ENCODE results near the gene IL20RA. TPM values are rescaled to one million over a fixed set of nuclear protein-coding genes. Genes with fewer than 3 reads are reported as not detected.

The IL20RA gene
- total and polyA plus RNA-seq, 2 donors (not counting 3 experiments of a cell fraction or from before 2014, with no cell fraction given) = not detected

DNA sequence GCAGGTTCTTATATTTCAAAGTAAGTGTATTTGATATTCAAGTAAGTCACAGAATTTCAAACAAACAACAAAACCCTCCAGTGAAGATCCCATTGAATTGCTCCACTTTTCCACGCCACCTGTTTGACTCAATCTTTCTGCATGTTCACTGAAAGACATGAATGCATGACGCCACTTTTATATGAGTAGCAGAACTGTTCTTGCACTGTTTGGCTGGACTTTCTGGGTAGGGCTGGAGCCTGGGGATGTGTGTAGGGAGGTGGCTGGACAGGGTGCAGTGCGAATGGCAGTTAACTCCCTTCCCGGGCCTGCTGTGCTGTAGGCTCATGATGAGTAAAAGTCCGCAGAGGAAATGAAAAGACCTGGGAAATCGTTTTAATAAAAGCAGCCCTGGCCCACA, 39.7 kb downstream of the IL20RA start:
- Histone ChIP-seq H2AFZ (ENCODE audit: low read depth, low read length) (no peak overlapping the region), H3K27ac (ENCODE audit: insufficient read depth, low read depth, low read length) (no peak overlapping the region), H4K20me1 (replicated peaks; ENCODE audit: control insufficient read depth, extremely low read depth, insufficient read depth, low read length) (no peaks in the 10 kb centered on the region), H3K79me2 (ENCODE audit: control insufficient read depth, insufficient read depth, low read length) (no peaks in the 10 kb centered on the region), H3K4me3 (replicated peaks in 1 of 3; ENCODE audit: insufficient read depth in 1 of 3, low read depth in 1 of 3, low read length in 3 of 3) (no peak overlapping the region), H3K27me3 (ENCODE audit: control insufficient read depth in 2 of 2, insufficient read depth in 2 of 2, low read length in 2 of 2) (no peaks in the 10 kb centered on the region), H3K9me1 (replicated peaks; ENCODE audit: control insufficient read depth, extremely low read depth, insufficient read depth, low read length) (no peaks in the 10 kb centered on the region), H3K9me3 (replicated peaks; ENCODE audit: control insufficient read depth, insufficient read depth, low read length) (no peaks in the 10 kb centered on the region), H3K9ac (replicated peaks; ENCODE audit: extremely low read depth, insufficient read depth, low read length) (no peak overlapping the region), H3K4me2 (ENCODE audit: insufficient read depth, low read length) (no peak overlapping the region), H3K36me3 (ENCODE audit: control insufficient read depth in 2 of 2, extremely low read depth in 1 of 2, insufficient read depth in 2 of 2, low read length in 2 of 2) (no peaks in the 10 kb centered on the region), H3K4me1 (ENCODE audit: control insufficient read depth, extremely low read depth, insufficient read depth, low read length) (peaks cover 7% of the 10 kb centered on the region)
- dilution Hi-C loops (cut with MboI; ENCODE audit: extremely low pct_ligation_motif_present, low sequenced_read_pairs) = no loop called here
- DNase-seq (ENCODE audit: low read depth, low spot score) (no peak), FAIRE-seq (no peak)
- no TSS peak for BruUV-seq (replicated peaks)
- no peak for TF ChIP-seq POLR2AphosphoS5 (IDR thresholded peaks at IDR 0.05; ENCODE audit: insufficient read depth, low read depth, low read length)
- TF ChIP-seq FOS (IDR thresholded peaks at IDR 0.05; ENCODE audit: borderline replicate concordance, insufficient read depth, low read length) = no peak
- TF ChIP-seq GATA2 (IDR thresholded peaks at IDR 0.05; ENCODE audit: insufficient read depth, insufficient read length, low read depth, low read length) = no peak
- TF ChIP-seq MYC (IDR thresholded peaks at IDR 0.05; ENCODE audit: low read depth, low read length) = no peak
- no peak for TF ChIP-seq JUN (IDR thresholded peaks at IDR 0.05; ENCODE audit: borderline replicate concordance, insufficient read depth, insufficient read length, low read depth)
- TF ChIP-seq, protein P1, sequence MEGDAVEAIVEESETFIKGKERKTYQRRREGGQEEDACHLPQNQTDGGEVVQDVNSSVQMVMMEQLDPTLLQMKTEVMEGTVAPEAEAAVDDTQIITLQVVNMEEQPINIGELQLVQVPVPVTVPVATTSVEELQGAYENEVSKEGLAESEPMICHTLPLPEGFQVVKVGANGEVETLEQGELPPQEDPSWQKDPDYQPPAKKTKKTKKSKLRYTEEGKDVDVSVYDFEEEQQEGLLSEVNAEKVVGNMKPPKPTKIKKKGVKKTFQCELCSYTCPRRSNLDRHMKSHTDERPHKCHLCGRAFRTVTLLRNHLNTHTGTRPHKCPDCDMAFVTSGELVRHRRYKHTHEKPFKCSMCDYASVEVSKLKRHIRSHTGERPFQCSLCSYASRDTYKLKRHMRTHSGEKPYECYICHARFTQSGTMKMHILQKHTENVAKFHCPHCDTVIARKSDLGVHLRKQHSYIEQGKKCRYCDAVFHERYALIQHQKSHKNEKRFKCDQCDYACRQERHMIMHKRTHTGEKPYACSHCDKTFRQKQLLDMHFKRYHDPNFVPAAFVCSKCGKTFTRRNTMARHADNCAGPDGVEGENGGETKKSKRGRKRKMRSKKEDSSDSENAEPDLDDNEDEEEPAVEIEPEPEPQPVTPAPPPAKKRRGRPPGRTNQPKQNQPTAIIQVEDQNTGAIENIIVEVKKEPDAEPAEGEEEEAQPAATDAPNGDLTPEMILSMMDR (IDR thresholded peaks at IDR 0.05; ENCODE audit: extremely low read depth in 1 of 2, insufficient read depth in 1 of 2, low read depth in 1 of 2, low read length in 2 of 2) = no peak
- TF ChIP-seq, protein P2, sequence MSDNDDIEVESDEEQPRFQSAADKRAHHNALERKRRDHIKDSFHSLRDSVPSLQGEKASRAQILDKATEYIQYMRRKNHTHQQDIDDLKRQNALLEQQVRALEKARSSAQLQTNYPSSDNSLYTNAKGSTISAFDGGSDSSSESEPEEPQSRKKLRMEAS (IDR thresholded peaks at IDR 0.05; ENCODE audit: insufficient read depth, insufficient read length) = no peak
- no peak for TF ChIP-seq EZH2 (IDR thresholded peaks at IDR 0.05; ENCODE audit: borderline replicate concordance, low read depth, low read length, severe bottlenecking)
- TF ChIP-seq POLR2A (IDR thresholded peaks at IDR 0.05; ENCODE audit: low read depth, low read length) = no peak
- intact Hi-C loops (cut with micrococcal nuclease) = no loop called here
- ChIA-PET POLR2A (no interaction called here), CTCF (no interaction called here)

Measured in endothelial cell of umbilical vein (primary cell).